Lower leg skin (tissue), 4 donors: ENCODE measurements around the gene RHOA. TPM values are rescaled to one million over a fixed set of nuclear protein-coding genes. Genes with fewer than 3 reads are reported as not detected.
"Not testable (repeated sequence)": the region's sequence is repeated elsewhere in the genome, so short reads cannot be mapped to it uniquely, and the experiment has no call there.

ENCODE experiments used
- DNase-seq, 2 donors: peaks; one replicate each; pipeline ENCODE4 v3.0.0-alpha.2; 2019; ENCODE audit warnings: low spot score in 2 of 2
- H3K4me3 ChIP-seq: fragments of 200-600 bp; sonication (generic); 2 replicates; pipeline ENCODE4 v1.5.1; 2017; ENCODE audit warnings: mild to moderate bottlenecking, low read depth; ENCODE audit not compliant: poor library complexity, severe bottlenecking
- POLR2A ChIP-seq, 2 donors: fragments of 450-650 bp; IDR thresholded peaks; one replicate each; pipeline ENCODE4 v1.6.1; 2016 to 2017; ENCODE audit warnings: antibody characterized with exemption in 2 of 2, mild to moderate bottlenecking in 1 of 2, moderate library complexity in 1 of 2
- WGBS, 2 donors: methylation state at CpG; one replicate each; pipeline ENCODE4 v1.1.5; 2018; 5-methylcytosine and 5-hydroxymethylcytosine counted together
- intact Hi-C: fragments of 100-400 bp; cut with DNase I; formaldehyde crosslinking; loops from one replicate; pipeline ENCODE4 v1.15.0; 2023; ENCODE audit warnings: low total_unique reads
- total RNA-seq, 4 donors: library from RNA; depleted of rRNA; stranded (reverse); fragments of >200 nt; gene quantifications; one replicate each; pipeline ENCODE4 v1.1.0, GENCODE V29; 2016
- TF ChIP-seq, protein P1 (sequence below), 3 donors: fragments of 450-650 bp; IDR thresholded peaks; one replicate each; pipeline ENCODE4 v1.5.1; 2016; ENCODE audit warnings: antibody characterized with exemption in 3 of 3, mild to moderate bottlenecking in 3 of 3, moderate library complexity in 2 of 3

Gene RHOA
- total RNA-seq, 4 donors from 2014 or later = 266 to 511 (median 312) TPM

DNA sequence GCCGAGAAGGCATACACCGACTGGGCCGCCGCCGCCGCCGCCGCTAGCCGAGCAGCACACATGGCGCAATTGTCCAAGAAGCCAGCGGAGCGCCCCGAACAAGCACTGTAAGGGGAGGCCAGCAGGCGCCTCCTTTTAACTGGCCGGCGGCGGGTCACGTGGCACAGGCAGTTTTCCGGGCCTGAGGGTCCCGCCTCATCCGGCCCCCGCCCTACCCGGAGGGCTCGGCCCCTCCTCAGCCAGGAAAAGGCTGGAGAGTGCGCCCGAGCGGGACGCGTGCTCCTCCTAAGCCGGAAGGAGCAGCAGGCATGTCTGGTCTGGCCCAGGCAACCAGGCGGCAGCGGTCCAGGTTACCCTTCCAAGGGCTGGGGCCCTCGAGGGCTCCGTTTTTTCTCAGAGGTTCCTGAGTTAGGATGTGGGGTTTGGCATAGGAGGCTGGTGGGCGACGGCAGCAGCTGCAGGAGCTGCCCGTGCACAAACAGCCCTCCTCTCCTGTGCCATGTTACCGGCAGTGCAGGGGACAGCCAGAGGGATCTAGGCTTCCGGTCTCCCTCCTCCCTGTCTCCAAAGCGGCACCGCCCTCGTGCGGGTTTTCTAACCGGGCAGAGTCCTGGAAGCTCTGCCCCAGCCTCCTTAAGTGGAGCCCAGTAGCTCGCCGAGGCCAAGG is 53.4 kb downstream of the RHOA start, which contains the start of gene GPX1:
Gene GPX1 (minus strand): TSS at position 137 of the 667 bp plus-strand sequence. CDS start 75 bp downstream, at position 62.
- intact Hi-C loops = no loop called here
- DNase-seq = peak; percentile 94 to 99
- peak within 1 kb of the TSS; percentile 70 for H3K4me3 ChIP-seq
- peak in 1 of 2 donors; percentile 76 for TF ChIP-seq POLR2A (IDR thresholded peaks at IDR 0.05)
- TF ChIP-seq, protein P1, sequence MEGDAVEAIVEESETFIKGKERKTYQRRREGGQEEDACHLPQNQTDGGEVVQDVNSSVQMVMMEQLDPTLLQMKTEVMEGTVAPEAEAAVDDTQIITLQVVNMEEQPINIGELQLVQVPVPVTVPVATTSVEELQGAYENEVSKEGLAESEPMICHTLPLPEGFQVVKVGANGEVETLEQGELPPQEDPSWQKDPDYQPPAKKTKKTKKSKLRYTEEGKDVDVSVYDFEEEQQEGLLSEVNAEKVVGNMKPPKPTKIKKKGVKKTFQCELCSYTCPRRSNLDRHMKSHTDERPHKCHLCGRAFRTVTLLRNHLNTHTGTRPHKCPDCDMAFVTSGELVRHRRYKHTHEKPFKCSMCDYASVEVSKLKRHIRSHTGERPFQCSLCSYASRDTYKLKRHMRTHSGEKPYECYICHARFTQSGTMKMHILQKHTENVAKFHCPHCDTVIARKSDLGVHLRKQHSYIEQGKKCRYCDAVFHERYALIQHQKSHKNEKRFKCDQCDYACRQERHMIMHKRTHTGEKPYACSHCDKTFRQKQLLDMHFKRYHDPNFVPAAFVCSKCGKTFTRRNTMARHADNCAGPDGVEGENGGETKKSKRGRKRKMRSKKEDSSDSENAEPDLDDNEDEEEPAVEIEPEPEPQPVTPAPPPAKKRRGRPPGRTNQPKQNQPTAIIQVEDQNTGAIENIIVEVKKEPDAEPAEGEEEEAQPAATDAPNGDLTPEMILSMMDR (IDR thresholded peaks at IDR 0.05) = no peak
- 1 to 5% methylated on average over 21 to 30 of the region's 46 CpGs for WGBS, 2 donors

DNA sequence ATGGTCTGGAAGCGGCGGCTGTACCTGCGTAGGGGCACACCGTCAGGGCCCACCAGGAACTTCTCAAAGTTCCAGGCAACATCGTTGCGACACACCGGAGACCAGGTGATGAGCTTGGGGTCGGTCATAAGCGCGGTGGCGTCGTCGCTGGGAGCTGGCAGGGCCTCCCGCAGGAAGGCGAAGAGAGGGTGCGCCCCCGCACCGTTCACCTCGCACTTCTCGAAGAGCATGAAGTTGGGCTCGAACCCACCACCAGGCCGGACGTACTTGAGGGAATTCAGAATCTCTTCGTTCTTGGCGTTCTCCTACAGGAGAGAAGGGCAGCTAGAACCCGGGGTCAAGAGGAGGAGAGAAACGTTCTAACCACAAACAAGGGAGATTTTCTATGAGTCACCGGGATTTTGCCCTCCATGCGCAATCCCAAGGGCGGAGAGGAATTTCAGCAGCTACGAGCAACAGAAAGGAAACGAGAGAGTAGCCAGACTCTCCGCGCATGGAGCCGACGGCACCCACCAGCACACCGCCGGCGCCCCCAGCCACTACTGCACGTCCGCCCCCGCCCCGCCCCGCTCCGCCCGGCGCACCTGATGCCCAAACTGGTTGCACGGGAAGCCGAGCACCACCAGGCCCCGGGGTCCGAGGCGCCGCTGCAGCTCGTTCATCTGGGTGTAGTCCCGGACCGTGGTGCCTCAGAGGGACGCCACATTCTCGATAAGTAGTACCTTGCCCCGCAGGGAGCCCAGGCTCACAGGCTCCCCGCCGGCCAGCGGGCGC is 54.1 kb downstream of the RHOA start:
- intact Hi-C loops = not testable (repeated sequence)
- H3K4me3 ChIP-seq = peak overlapping the region; percentile 70
- WGBS, 2 donors = 7 to 17% methylated on average over 26 to 55 of the region's 63 CpGs
- DNase-seq = peak in 1 of 2 donors; percentile 90

DNA sequence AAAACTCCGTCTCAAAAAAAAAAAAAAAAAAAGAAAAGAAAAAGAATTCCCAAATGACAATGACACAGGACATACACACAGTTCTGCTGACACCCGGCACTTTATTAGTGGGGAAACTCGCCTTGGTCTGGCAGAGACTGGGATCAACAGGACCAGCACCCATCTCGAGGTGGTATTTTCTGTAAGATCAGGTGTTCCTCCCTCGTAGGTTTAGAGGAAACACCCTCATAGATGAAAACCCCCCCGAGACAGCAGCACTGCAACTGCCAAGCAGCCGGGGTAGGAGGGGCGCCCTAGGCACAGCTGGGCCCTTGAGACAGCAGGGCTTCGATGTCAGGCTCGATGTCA is 54.7 kb downstream of the RHOA start:
- DNase-seq, H3K4me3 ChIP-seq, intact Hi-C loops: not testable (repeated sequence)
- 26 to 28% methylated on average over 9 to 10 of the region's 10 CpGs for WGBS, 2 donors

DNA sequence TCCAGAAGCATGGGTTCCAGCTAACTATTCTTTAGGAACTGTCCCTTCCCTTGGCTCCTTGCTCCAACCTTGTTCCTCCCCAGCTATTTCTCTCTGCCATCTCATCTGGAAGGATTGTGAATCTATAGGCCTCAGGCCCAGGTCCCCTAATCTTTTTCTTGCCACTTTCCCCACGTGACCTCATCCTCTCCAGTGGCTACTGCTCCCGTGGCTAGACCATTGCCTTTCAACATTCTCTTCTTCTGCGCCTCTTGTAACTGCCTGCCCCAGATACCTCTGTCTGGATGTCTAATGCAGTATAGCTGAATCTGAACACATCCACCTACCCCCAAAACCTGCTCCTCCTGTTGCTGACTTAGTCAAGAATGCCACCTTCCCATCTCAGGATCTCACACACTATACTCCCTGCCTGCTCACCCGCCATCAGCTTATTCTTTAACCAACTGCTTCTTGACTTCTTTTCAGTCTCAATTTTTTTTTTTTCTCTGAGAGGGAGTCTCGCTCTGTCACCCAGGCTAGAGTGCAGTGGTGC is 58.8 kb downstream of the RHOA start:
- no peak for DNase-seq
- whole genome bisulfite sequencing, 2 donors = 85 to 89% methylated on average over 5 of the region's 5 CpGs
- H3K4me3 ChIP-seq = no peak overlapping the region
- intact Hi-C loops = no loop called here
- TF ChIP-seq, protein P1 (IDR thresholded peaks at IDR 0.05) = no peak
- no peak for TF ChIP-seq POLR2A (IDR thresholded peaks at IDR 0.05)

DNA sequence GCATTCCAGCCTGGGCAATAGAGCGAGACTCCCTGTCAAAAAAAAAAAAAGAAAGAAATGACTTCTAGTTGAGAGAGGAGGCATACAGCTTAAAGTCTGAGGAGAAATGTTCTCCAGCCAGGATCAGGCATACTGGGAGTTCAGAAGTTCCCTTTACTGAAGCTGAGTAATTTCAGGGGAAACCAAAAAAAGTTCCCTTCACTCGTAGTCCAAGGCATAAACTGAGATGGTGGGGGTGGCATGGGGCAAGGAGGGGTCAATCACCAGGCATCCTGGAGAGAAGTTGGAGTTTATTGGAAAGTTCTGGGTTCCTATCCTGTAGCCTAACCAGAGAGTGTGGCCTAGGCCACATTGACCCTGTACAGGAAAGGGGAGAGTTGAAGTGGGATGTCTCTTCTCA is 59.5 kb downstream of the RHOA start:
- DNase-seq = no peak
- WGBS, 2 donors = 62 to 80% methylated on average over 2 of the region's 2 CpGs
- no peak overlapping the region for H3K4me3 ChIP-seq
- TF ChIP-seq, protein P1 (IDR thresholded peaks at IDR 0.05) = no peak
- TF ChIP-seq POLR2A (IDR thresholded peaks at IDR 0.05) = no peak
- intact Hi-C loops = no loop called here

DNA sequence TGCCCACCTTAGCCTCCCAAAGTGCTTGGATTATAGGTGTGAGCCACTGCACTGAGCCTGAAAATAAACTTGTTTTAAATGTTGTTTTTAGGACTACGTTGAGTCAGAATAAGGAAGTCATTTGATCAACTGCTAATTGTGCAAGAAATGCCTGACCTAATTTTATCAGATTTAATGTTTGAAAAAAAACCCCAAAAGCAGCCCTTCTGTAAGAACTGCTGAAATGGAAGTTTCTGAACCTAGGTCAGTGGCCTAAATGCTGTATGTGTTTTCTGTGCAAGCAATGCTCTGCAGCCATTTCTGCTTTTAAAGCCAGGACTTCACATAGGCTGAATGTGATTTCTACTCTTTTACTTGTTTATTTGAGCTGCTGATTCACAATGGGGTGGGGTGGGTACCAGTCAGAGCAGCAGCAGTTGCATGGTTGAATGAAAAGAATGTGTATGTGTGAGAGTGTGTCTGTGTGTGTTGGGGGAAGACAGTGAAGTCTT is 60.2 kb downstream of the RHOA start:
- intact Hi-C loops = no loop called here

More for the DNA sequence above, 60.2 kb downstream of the RHOA start:
- TF ChIP-seq, protein P1 (IDR thresholded peaks at IDR 0.05) = no peak
- TF ChIP-seq POLR2A (IDR thresholded peaks at IDR 0.05) = no peak
- H3K4me3 ChIP-seq = no peak overlapping the region
- 4 to 14% methylated on average over 1 of the region's 1 CpG for WGBS, 2 donors
- no peak for DNase-seq
